Measurements from ENCODE around the gene COL4A5. TPM values are rescaled to one million over a fixed set of nuclear protein-coding genes. Genes with fewer than 3 reads are reported as not detected.
A peak's percentile ranks its signal among the peaks of the same experiment; 100 is the strongest.
"Not testable (repeated sequence)": the region's sequence is repeated elsewhere in the genome, so short reads cannot be mapped to it uniquely, and the experiment has no call there.

COL4A5 gene
- total RNA-seq, result 10 to 100 TPM; 15.5 to 39.2 TPM
- polyA plus RNA-seq (ENCODE audit: insufficient read length in 6 of 6), result 100 to 1,000 TPM; 144 to 203 (median 185) TPM
- long read RNA-seq, donor 1, transcript COL4A5-212 (1 exons, 3,915 nt), result major isoform, 35 of 58 reads
- long read RNA-seq, donor 1, partial matches to known transcripts, result 19 of 58 reads
- long read RNA-seq, donor 1, other reads (novel, unspliced or antisense), result 0 of 58 reads
- long read RNA-seq, donor 2, full-length matches to known transcripts, result 29 of 44 reads
- long read RNA-seq, donor 2, partial matches to known transcripts, result 15 of 44 reads
- long read RNA-seq, donor 2, other reads (novel, unspliced or antisense), result 0 of 44 reads
- long read RNA-seq, donor 3, full-length matches to known transcripts, result 14 of 19 reads
- long read RNA-seq, donor 3, partial matches to known transcripts, result 0 of 19 reads
- long read RNA-seq, donor 3, other reads (novel, unspliced or antisense), result 5 of 19 reads
- long read RNA-seq, donor 4, result 0 reads
- long read RNA-seq, donor 5, full-length matches to known transcripts, result 29 of 36 reads
- long read RNA-seq, donor 5, partial matches to known transcripts, result 7 of 36 reads
- long read RNA-seq, donor 5, other reads (novel, unspliced or antisense), result 0 of 36 reads
- long read RNA-seq, donor 6, transcript COL4A5-212 (1 exons, 3,915 nt), result major isoform, 19 of 33 reads
- long read RNA-seq, donor 6, partial matches to known transcripts, result 11 of 33 reads
- long read RNA-seq, donor 6, other reads (novel, unspliced or antisense), result 0 of 33 reads
- long read RNA-seq, donor 7, transcript COL4A5-212 (1 exons, 3,915 nt), result major isoform, 14 of 15 reads
- long read RNA-seq, donor 7, partial matches to known transcripts, result 0 of 15 reads
- long read RNA-seq, donor 7, other reads (novel, unspliced or antisense), result 0 of 15 reads
- long read RNA-seq, donor 8, full-length matches to known transcripts, result 19 of 37 reads
- long read RNA-seq, donor 8, partial matches to known transcripts, result 18 of 37 reads
- long read RNA-seq, donor 8, other reads (novel, unspliced or antisense), result 0 of 37 reads
- long read RNA-seq, donor 9, partial matches to known transcripts, result 0 of 1 reads
- long read RNA-seq, donor 9, other reads (novel, unspliced or antisense), result 0 of 1 reads
- long read RNA-seq, donor 10, result 0 reads
- long read RNA-seq, donor 11, transcript COL4A5-212 (1 exons, 3,915 nt), result major isoform, 12 of 13 reads
- long read RNA-seq, donor 11, partial matches to known transcripts, result 0 of 13 reads
- long read RNA-seq, donor 11, other reads (novel, unspliced or antisense), result 0 of 13 reads
- long read RNA-seq, donor 12, full-length matches to known transcripts, result 28 of 33 reads
- long read RNA-seq, donor 12, partial matches to known transcripts, result 5 of 33 reads
- long read RNA-seq, donor 12, other reads (novel, unspliced or antisense), result 0 of 33 reads

- TF ChIP-seq CTCF (IDR thresholded peaks at IDR 0.05), result no peak
- intact Hi-C loops (cut with DNase I), result no loop called here
- H3K4me1 ChIP-seq, result no peaks in the 10 kb centered on the region
- H3K27ac ChIP-seq, result peak within 1 kb of the TSS in 1 of 2 donors; percentile 7
- no peaks in the 10 kb centered on the region for H3K9me3 ChIP-seq
- H3K4me3 ChIP-seq, result peak within 1 kb of the TSS; percentile 32 to 36
- peaks cover 9 to 19% of the 10 kb centered on the region in 2 donors for H3K27me3 ChIP-seq
- H3K36me3 ChIP-seq, result no peaks in the 10 kb centered on the region
- DNase-seq (peak in 3 of 4 donors; percentile 39 to 77 (median 59)), ATAC-seq (peak; percentile 89)
Observed at GRCh38 chrX:108439426-108439942, at the start of gene COL4A5. Gene COL4A5 (plus strand): TSS chrX:108439838. CDS start chrX:108440126, 288 bp downstream.

GRCh38 chrX:108390976-108391717 is 48.5 kb upstream of the COL4A5 start:
- H3K9me3 ChIP-seq; intact Hi-C loops (cut with DNase I); DNase-seq; H3K27ac ChIP-seq; H3K36me3 ChIP-seq; H3K27me3 ChIP-seq; ATAC-seq; H3K4me3 ChIP-seq; H3K4me1 ChIP-seq: not testable (repeated sequence)

DNA sequence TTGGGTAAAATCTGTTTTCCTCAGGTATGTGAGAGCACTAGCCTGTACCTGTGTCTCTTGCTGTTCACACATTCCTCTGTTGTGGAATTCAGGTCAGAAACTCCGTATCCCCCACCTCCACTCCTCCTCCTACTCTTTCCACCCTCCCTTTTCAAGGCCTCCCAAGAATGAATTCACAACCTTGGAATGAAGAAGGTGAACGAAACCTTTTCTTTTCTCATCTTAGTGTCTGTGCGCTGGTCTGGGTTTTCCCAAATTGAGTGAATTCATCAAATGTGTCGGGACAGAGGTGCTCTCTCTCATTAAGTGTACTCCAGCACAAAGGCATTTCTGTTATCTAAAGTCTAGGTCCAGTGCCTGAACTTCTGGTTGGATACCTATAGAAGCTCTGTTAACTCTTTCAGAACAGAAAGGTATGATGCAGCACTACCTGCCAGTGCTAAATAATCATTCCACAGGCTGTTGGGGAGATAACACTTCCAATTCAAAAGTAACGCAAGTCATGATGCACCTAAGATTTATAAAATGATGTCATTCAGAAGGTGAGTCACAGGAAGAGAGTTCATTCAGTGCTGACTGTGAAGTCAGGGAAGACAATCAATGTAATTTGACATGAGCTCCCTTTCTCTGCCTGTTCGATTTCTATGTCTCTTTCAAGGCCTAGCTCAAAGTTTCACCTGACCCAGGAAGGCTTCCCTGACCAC is 43.3 kb upstream of the COL4A5 start:
- H3K4me3 ChIP-seq, result no peak overlapping the region
- intact Hi-C loops (cut with DNase I), result no loop called here
- no peaks in the 10 kb centered on the region for H3K9me3 ChIP-seq
- no peaks in the 10 kb centered on the region for H3K36me3 ChIP-seq
- DNase-seq, result no peak
- H3K27me3 ChIP-seq, result no peaks in the 10 kb centered on the region
- H3K27ac ChIP-seq, result no peak overlapping the region
- H3K4me1 ChIP-seq, result no peaks in the 10 kb centered on the region
- no peak for TF ChIP-seq CTCF (IDR thresholded peaks at IDR 0.05)
- ATAC-seq, result no peak

DNA sequence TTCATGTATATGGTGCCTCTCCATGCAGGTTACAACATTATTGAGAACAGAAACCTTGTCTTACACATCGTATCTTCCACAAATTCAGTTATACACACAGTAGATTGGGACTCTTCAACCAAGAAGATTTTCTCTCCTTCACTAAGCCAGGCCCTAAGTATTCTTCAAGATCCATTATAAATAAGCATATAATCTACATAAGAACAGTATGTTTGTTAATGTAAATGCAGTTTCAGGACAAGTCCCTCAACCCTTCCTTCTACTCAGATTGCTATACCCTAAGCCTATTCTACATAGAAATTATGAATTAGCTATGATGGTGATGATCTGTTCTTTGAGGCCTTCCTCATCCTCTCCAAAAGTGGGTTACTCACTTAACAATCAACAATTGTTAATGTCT is 42.7 kb upstream of the COL4A5 start:
- intact Hi-C loops (cut with DNase I), result no loop called here
- Histone ChIP-seq H3K36me3 (no peaks in the 10 kb centered on the region), H3K27me3 (no peaks in the 10 kb centered on the region), H3K9me3 (no peaks in the 10 kb centered on the region), H3K27ac (no peak overlapping the region), H3K4me3 (no peak overlapping the region), H3K4me1 (no peaks in the 10 kb centered on the region)
- TF ChIP-seq CTCF (IDR thresholded peaks at IDR 0.05), result no peak
- ATAC-seq, result no peak
- DNase-seq, result no peak
